Activated naive CD8-positive, alpha-beta T cell treated with anti-CD3 and anti-CD28 coated beads for 36 hours (primary cell): Measurements from ENCODE around the gene CRYM. TPM values are rescaled to one million over a fixed set of nuclear protein-coding genes. Genes with fewer than 3 reads are reported as not detected.
"Not testable (repeated sequence)": the region's sequence is repeated elsewhere in the genome, so short reads cannot be mapped to it uniquely, and the experiment has no call there.

Experiments
- DNase-seq: peaks from one replicate; pipeline ENCODE4 v3.0.0; 2021
- H3K27ac Mint-ChIP-seq: one replicate; pipeline ENCODE4 v1.8.0; 2022; ENCODE audit warnings: mild to moderate bottlenecking, moderate library complexity, mixed read lengths
- H3K27me3 Mint-ChIP-seq: one replicate; pipeline ENCODE4 v1.8.0; 2022; ENCODE audit warnings: mild to moderate bottlenecking, mixed read lengths
- H3K36me3 Mint-ChIP-seq: one replicate; pipeline ENCODE4 v1.8.0; 2021; ENCODE audit warnings: mild to moderate bottlenecking, mixed read lengths
- H3K4me1 Mint-ChIP-seq: one replicate; pipeline ENCODE4 v1.8.0; 2021; ENCODE audit warnings: mixed read lengths
- H3K4me3 Mint-ChIP-seq: one replicate; pipeline ENCODE4 v1.8.0; 2022; ENCODE audit warnings: mild to moderate bottlenecking, moderate library complexity, mixed read lengths
- H3K9me3 Mint-ChIP-seq: one replicate; pipeline ENCODE4 v1.8.0; 2022; ENCODE audit warnings: mixed read lengths
- total RNA-seq, 2 experiments: library from RNA; stranded (reverse); gene quantifications; one replicate each; pipeline ENCODE4 v1.2.3, GENCODE V29; 2021

Gene CRYM
- total RNA-seq, 2 experiments from 2014 or later: not detected

- H3K4me1 Mint-ChIP-seq: peaks cover 21% of the 10 kb centered on the region
- no peaks in the 10 kb centered on the region for H3K9me3 Mint-ChIP-seq
- peaks cover 78% of the 10 kb centered on the region for H3K27me3 Mint-ChIP-seq
- peak overlapping the region; percentile 89 for H3K4me3 Mint-ChIP-seq
- peak overlapping the region; percentile 49 for H3K27ac Mint-ChIP-seq
- DNase-seq: peak; percentile 59
- no peaks in the 10 kb centered on the region for H3K36me3 Mint-ChIP-seq
These were observed 22.4 kb upstream of the CRYM start for GRCh38 chr16:21300309-21301167.

GRCh38 chr16:21289789-21290188 is 11.7 kb upstream of the CRYM start:
- not testable (repeated sequence) for H3K36me3 Mint-ChIP-seq, H3K9me3 Mint-ChIP-seq, H3K4me1 Mint-ChIP-seq, DNase-seq, H3K4me3 Mint-ChIP-seq, H3K27ac Mint-ChIP-seq
- H3K27me3 Mint-ChIP-seq: peaks cover 64% of the 10 kb centered on the region

GRCh38 chr16:21285314-21285713 is 7.2 kb upstream of the CRYM start:
- H3K4me1 Mint-ChIP-seq: no peaks in the 10 kb centered on the region
- peaks cover 4% of the 10 kb centered on the region for H3K9me3 Mint-ChIP-seq
- peaks cover 74% of the 10 kb centered on the region for H3K27me3 Mint-ChIP-seq
- H3K27ac Mint-ChIP-seq: no peak overlapping the region
- no peak for DNase-seq
- no peaks in the 10 kb centered on the region for H3K36me3 Mint-ChIP-seq
- H3K4me3 Mint-ChIP-seq: no peak overlapping the region

- H3K4me3 Mint-ChIP-seq: peak overlapping the region; percentile 1
- no peaks in the 10 kb centered on the region for H3K4me1 Mint-ChIP-seq
- no peak overlapping the region for H3K27ac Mint-ChIP-seq
- peaks cover 81% of the 10 kb centered on the region for H3K27me3 Mint-ChIP-seq
- peaks cover 4% of the 10 kb centered on the region for H3K9me3 Mint-ChIP-seq
- no peak for DNase-seq
- no peaks in the 10 kb centered on the region for H3K36me3 Mint-ChIP-seq
These were observed 6.3 kb upstream of the CRYM start for GRCh38 chr16:21284414-21284813.

GRCh38 chr16:21283521-21284289 is 5.6 kb upstream of the CRYM start:
- Mint-ChIP-seq H3K36me3 (no peaks in the 10 kb centered on the region), H3K4me1 (no peaks in the 10 kb centered on the region), H3K4me3 (peak overlapping the region; percentile 41), H3K9me3 (peaks cover 3% of the 10 kb centered on the region), H3K27me3 (peaks cover 81% of the 10 kb centered on the region), H3K27ac (no peak overlapping the region)
- DNase-seq: peak; percentile 15

GRCh38 chr16:21281698-21282389 is 3.8 kb upstream of the CRYM start:
- H3K36me3 Mint-ChIP-seq: no peaks in the 10 kb centered on the region
- no peak overlapping the region for H3K27ac Mint-ChIP-seq
- H3K4me1 Mint-ChIP-seq: peaks cover 4% of the 10 kb centered on the region
- H3K4me3 Mint-ChIP-seq: no peak overlapping the region
- peaks cover 3% of the 10 kb centered on the region for H3K9me3 Mint-ChIP-seq
- no peak for DNase-seq
- peaks cover 86% of the 10 kb centered on the region for H3K27me3 Mint-ChIP-seq

- Mint-ChIP-seq H3K9me3 (peaks cover 2% of the 10 kb centered on the region), H3K4me3 (no peak overlapping the region), H3K27me3 (peaks cover 89% of the 10 kb centered on the region), H3K27ac (no peak overlapping the region), H3K4me1 (peaks cover 4% of the 10 kb centered on the region), H3K36me3 (no peaks in the 10 kb centered on the region)
- no peak for DNase-seq
These were observed 1.4 kb upstream of the CRYM start for GRCh38 chr16:21279501-21279900.

- Mint-ChIP-seq H3K36me3 (no peaks in the 10 kb centered on the region), H3K9me3 (no peaks in the 10 kb centered on the region), H3K27me3 (peaks cover 71% of the 10 kb centered on the region), H3K27ac (no peak overlapping the region), H3K4me1 (peaks cover 4% of the 10 kb centered on the region), H3K4me3 (no peak overlapping the region)
- DNase-seq: no peak
These were observed 804 bp downstream of the CRYM start for GRCh38 chr16:21277045-21277926.

GRCh38 chr16:21276090-21276489 is 2.0 kb downstream of the CRYM start:
- no peaks in the 10 kb centered on the region for H3K36me3 Mint-ChIP-seq
- no peaks in the 10 kb centered on the region for H3K9me3 Mint-ChIP-seq
- peaks cover 4% of the 10 kb centered on the region for H3K4me1 Mint-ChIP-seq
- no peak for DNase-seq
- H3K4me3 Mint-ChIP-seq: no peak overlapping the region
- peaks cover 62% of the 10 kb centered on the region for H3K27me3 Mint-ChIP-seq
- H3K27ac Mint-ChIP-seq: no peak overlapping the region

- no peaks in the 10 kb centered on the region for H3K9me3 Mint-ChIP-seq
- H3K36me3 Mint-ChIP-seq: no peaks in the 10 kb centered on the region
- no peak overlapping the region for H3K27ac Mint-ChIP-seq
- no peak overlapping the region for H3K4me3 Mint-ChIP-seq
- no peak for DNase-seq
- peaks cover 61% of the 10 kb centered on the region for H3K27me3 Mint-ChIP-seq
- peaks cover 4% of the 10 kb centered on the region for H3K4me1 Mint-ChIP-seq
These were observed 2.6 kb downstream of the CRYM start for GRCh38 chr16:21275529-21275928.

- no peak for DNase-seq
- no peak overlapping the region for H3K27ac Mint-ChIP-seq
- no peaks in the 10 kb centered on the region for H3K9me3 Mint-ChIP-seq
- H3K27me3 Mint-ChIP-seq: peaks cover 49% of the 10 kb centered on the region
- H3K4me3 Mint-ChIP-seq: no peak overlapping the region
- no peaks in the 10 kb centered on the region for H3K36me3 Mint-ChIP-seq
- H3K4me1 Mint-ChIP-seq: peaks cover 4% of the 10 kb centered on the region
These were observed 3.8 kb downstream of the CRYM start for GRCh38 chr16:21274172-21274726.

- H3K27ac Mint-ChIP-seq, H3K4me1 Mint-ChIP-seq, H3K36me3 Mint-ChIP-seq, H3K9me3 Mint-ChIP-seq, H3K4me3 Mint-ChIP-seq, DNase-seq: not testable (repeated sequence)
- H3K27me3 Mint-ChIP-seq: peaks cover 35% of the 10 kb centered on the region
These were observed 5.3 kb downstream of the CRYM start for GRCh38 chr16:21272763-21273162.

GRCh38 chr16:21272253-21272652 is 5.8 kb downstream of the CRYM start:
- Mint-ChIP-seq H3K4me1 (no peaks in the 10 kb centered on the region), H3K9me3 (no peaks in the 10 kb centered on the region), H3K36me3 (no peaks in the 10 kb centered on the region), H3K27ac (no peak overlapping the region), H3K4me3 (no peak overlapping the region), H3K27me3 (peaks cover 29% of the 10 kb centered on the region)
- DNase-seq: no peak

- H3K9me3 Mint-ChIP-seq: no peaks in the 10 kb centered on the region
- DNase-seq: no peak
- H3K36me3 Mint-ChIP-seq: no peaks in the 10 kb centered on the region
- H3K4me3 Mint-ChIP-seq: no peak overlapping the region
- H3K4me1 Mint-ChIP-seq: no peaks in the 10 kb centered on the region
- H3K27me3 Mint-ChIP-seq: no peaks in the 10 kb centered on the region
- H3K27ac Mint-ChIP-seq: no peak overlapping the region
These were observed 9.9 kb downstream of the CRYM start for GRCh38 chr16:21268236-21268635.
